Activated B cell treated with CpG ODN at 0.5 μM for 24 hours (primary cell): ENCODE data around the gene KCNIP1. TPM values are rescaled to one million over a fixed set of nuclear protein-coding genes. Genes with fewer than 3 reads are reported as not detected.

Source experiments
- ATAC-seq: fragments of 200-7000 bp; cut with Tn5 transposase; one replicate; pipeline ENCODE4 v1.10.0; 2021; ENCODE audit warnings: low read depth, mild to moderate bottlenecking, moderate library complexity
- CTCF ChIA-PET: fragments of 350-600 bp; sonication (Branson Sonifier 250); formaldehyde crosslinking; loops from one replicate; lab custom pipeline; 2021; ENCODE audit warnings: antibody characterized with exemption; lab: Charles Lee
- POLR2A ChIA-PET: fragments of 350-600 bp; sonication (Branson Sonifier 250); formaldehyde crosslinking; loops from one replicate; lab custom pipeline; 2021; ENCODE audit warnings: antibody characterized with exemption; lab: Charles Lee
- DNase-seq: peaks from one replicate; pipeline ENCODE4 v3.0.0; 2022
- H3K27ac Mint-ChIP-seq: one replicate; pipeline ENCODE4 v1.8.0; 2020; ENCODE audit warnings: mixed read lengths
- H3K27me3 Mint-ChIP-seq: one replicate; pipeline ENCODE4 v1.8.0; 2021; ENCODE audit warnings: mixed read lengths
- H3K36me3 Mint-ChIP-seq: one replicate; pipeline ENCODE4 v1.8.0; 2021; ENCODE audit warnings: low read depth, mixed read lengths
- H3K4me1 Mint-ChIP-seq: one replicate; pipeline ENCODE4 v1.8.0; 2021; ENCODE audit warnings: mixed read lengths
- H3K4me3 Mint-ChIP-seq: one replicate; pipeline ENCODE4 v1.8.0; 2020; ENCODE audit warnings: mild to moderate bottlenecking, mixed read lengths
- H3K9me3 Mint-ChIP-seq: one replicate; pipeline ENCODE4 v1.8.0; 2020; ENCODE audit warnings: mixed read lengths
- CTCF ChIP-seq: fragments of 200-600 bp; IDR thresholded peaks from one replicate; pipeline ENCODE4 v1.8.0; 2022; ENCODE audit warnings: antibody characterized with exemption, mild to moderate bottlenecking
- intact Hi-C: fragments of 100-400 bp; cut with micrococcal nuclease; formaldehyde crosslinking; loops from one replicate; pipeline ENCODE4 v1.15.1; 2024
- total RNA-seq: library from RNA; stranded (reverse); gene quantifications from 2 replicates; pipeline ENCODE4 v1.2.3, GENCODE V29; 2022

Gene KCNIP1
- total RNA-seq, 1 donor from 2014 or later, result not detected

- ATAC-seq, result no peak
- H3K4me3 Mint-ChIP-seq, result no peak overlapping the region
- no peak for DNase-seq
- no peak overlapping the region for H3K27ac Mint-ChIP-seq
- CTCF ChIA-PET, result no interaction called here
- no peaks in the 10 kb centered on the region for H3K36me3 Mint-ChIP-seq
- TF ChIP-seq CTCF, result no peak
- H3K27me3 Mint-ChIP-seq, result peaks cover 40% of the 10 kb centered on the region
- no peaks in the 10 kb centered on the region for H3K9me3 Mint-ChIP-seq
- intact Hi-C loops, result no loop called here
- POLR2A ChIA-PET, result no interaction called here
- H3K4me1 Mint-ChIP-seq, result no peaks in the 10 kb centered on the region
Measured at GRCh38 chr5:170693701-170694100, 189.9 kb downstream of the KCNIP1 start.

- DNase-seq, result no peak
- no peaks in the 10 kb centered on the region for H3K4me1 Mint-ChIP-seq
- H3K27ac Mint-ChIP-seq, result no peak overlapping the region
- TF ChIP-seq CTCF, result no peak
- no peak overlapping the region for H3K4me3 Mint-ChIP-seq
- intact Hi-C loops, result no loop called here
- CTCF ChIA-PET, result no interaction called here
- no peak for ATAC-seq
- peaks cover 33% of the 10 kb centered on the region for H3K27me3 Mint-ChIP-seq
- H3K36me3 Mint-ChIP-seq, result no peaks in the 10 kb centered on the region
- no peaks in the 10 kb centered on the region for H3K9me3 Mint-ChIP-seq
- POLR2A ChIA-PET, result no interaction called here
Measured at GRCh38 chr5:170694911-170695310, 191.1 kb downstream of the KCNIP1 start.

GRCh38 chr5:170697031-170697430 is 193.2 kb downstream of the KCNIP1 start:
- Mint-ChIP-seq H3K36me3 (no peaks in the 10 kb centered on the region), H3K27me3 (peaks cover 37% of the 10 kb centered on the region), H3K9me3 (no peaks in the 10 kb centered on the region), H3K4me3 (no peak overlapping the region), H3K4me1 (no peaks in the 10 kb centered on the region), H3K27ac (no peak overlapping the region)
- no peak for TF ChIP-seq CTCF
- ChIA-PET POLR2A (no interaction called here), CTCF (no interaction called here)
- ATAC-seq (no peak), DNase-seq (no peak)
- intact Hi-C loops, result no loop called here

GRCh38 chr5:170700503-170700902 is 196.7 kb downstream of the KCNIP1 start:
- Mint-ChIP-seq H3K27ac (no peak overlapping the region), H3K36me3 (no peaks in the 10 kb centered on the region), H3K4me1 (no peaks in the 10 kb centered on the region), H3K4me3 (no peak overlapping the region), H3K9me3 (no peaks in the 10 kb centered on the region), H3K27me3 (peaks cover 20% of the 10 kb centered on the region)
- DNase-seq, result no peak
- intact Hi-C loops, result no loop called here
- ChIA-PET CTCF (no interaction called here), POLR2A (no interaction called here)
- TF ChIP-seq CTCF, result no peak
- no peak for ATAC-seq

- no peak for TF ChIP-seq CTCF
- H3K4me3 Mint-ChIP-seq, result no peak overlapping the region
- ATAC-seq, result no peak
- H3K9me3 Mint-ChIP-seq, result no peaks in the 10 kb centered on the region
- peaks cover 22% of the 10 kb centered on the region for H3K27me3 Mint-ChIP-seq
- ChIA-PET POLR2A (no interaction called here), CTCF (no interaction called here)
- H3K27ac Mint-ChIP-seq, result no peak overlapping the region
- no peaks in the 10 kb centered on the region for H3K36me3 Mint-ChIP-seq
- H3K4me1 Mint-ChIP-seq, result no peaks in the 10 kb centered on the region
- intact Hi-C loops, result no loop called here
- DNase-seq, result no peak
Measured at GRCh38 chr5:170701334-170701733, 197.5 kb downstream of the KCNIP1 start.
